Endodermal cell (in vitro differentiated cells): ENCODE measurements around the gene LENEP. TPM values are rescaled to one million over a fixed set of nuclear protein-coding genes. Genes with fewer than 3 reads are reported as not detected.

Source experiments
- DNase-seq: peaks from one replicate; pipeline ENCODE4 v3.0.0-alpha.2; 2017
- H3K27ac ChIP-seq: 2 replicates; pipeline ENCODE4 v1.5.1; 2013; ENCODE audit warnings: mild to moderate bottlenecking, low read depth, low read length, moderate library complexity
- H3K27me3 ChIP-seq: 2 replicates; pipeline ENCODE4 v1.6.1; 2013; ENCODE audit warnings: mild to moderate bottlenecking, low read length, moderate library complexity; ENCODE audit not compliant: insufficient read depth, control insufficient read depth, poor library complexity, severe bottlenecking
- H3K36me3 ChIP-seq: 2 replicates; pipeline ENCODE4 v1.7.0; 2013; ENCODE audit warnings: mild to moderate bottlenecking, low read length, moderate library complexity; ENCODE audit not compliant: control insufficient read depth, insufficient read depth
- H3K4me1 ChIP-seq: one replicate; pipeline ENCODE4 v1.7.0; 2013; ENCODE audit warnings: low read length; ENCODE audit not compliant: control insufficient read depth, insufficient read depth
- H3K4me3 ChIP-seq: 2 replicates; pipeline ENCODE4 v1.5.1; 2013; ENCODE audit warnings: mild to moderate bottlenecking, low read length, moderate library complexity
- H3K9ac ChIP-seq: 2 replicates; pipeline ENCODE4 v1.6.1; 2013; ENCODE audit warnings: mild to moderate bottlenecking, low read length, moderate library complexity; ENCODE audit not compliant: poor library complexity, severe bottlenecking; ENCODE audit errors: extremely low read depth
- H3K9me3 ChIP-seq: 2 replicates; pipeline ENCODE4 v1.6.1; 2013; ENCODE audit warnings: mild to moderate bottlenecking, low read length, moderate library complexity; ENCODE audit not compliant: control insufficient read depth
- H3K27ac Mint-ChIP-seq: 2 replicates; pipeline ENCODE4 v1.8.0; 2020; ENCODE audit warnings: mixed read lengths
- H3K27me3 Mint-ChIP-seq: 2 replicates; pipeline ENCODE4 v1.8.0; 2021; ENCODE audit warnings: mild to moderate bottlenecking, mixed read lengths; ENCODE audit not compliant: insufficient read depth
- H3K36me3 Mint-ChIP-seq: 2 replicates; pipeline ENCODE4 v1.8.0; 2020; ENCODE audit warnings: low read depth, mixed read lengths
- H3K4me1 Mint-ChIP-seq: 2 replicates; pipeline ENCODE4 v1.8.0; 2020; ENCODE audit warnings: mixed read lengths
- H3K4me3 Mint-ChIP-seq: 2 replicates; pipeline ENCODE4 v1.8.0; 2020; ENCODE audit warnings: mild to moderate bottlenecking, moderate library complexity, mixed read lengths
- H3K9me3 Mint-ChIP-seq: 2 replicates; pipeline ENCODE4 v1.8.0; 2020; ENCODE audit warnings: mild to moderate bottlenecking, mixed read lengths
- WGBS, 2 experiments: methylation state at CpG; one replicate each; pipeline versions ENCODE4 v1.1.5 to v1.1.7; 2013; ENCODE audit warnings: missing lambda C conversion rate in 2 of 2, mixed read lengths in 1 of 2; ENCODE audit not compliant: insufficient coverage in 1 of 2, insufficient read length in 1 of 2; 5-methylcytosine and 5-hydroxymethylcytosine counted together
- total RNA-seq, 2 donors: library from RNA; stranded (reverse); fragmentation: NEBNext Ultra II Directional in 1 of 2; extraction: Animal tissue kit (Norgen Biotek cat#: 25700) in 1 of 2; gene quantifications; 2 replicates in 1 of 2; 3 replicates in 1 of 2; pipeline ENCODE4 v1.2.1, GENCODE V29; 2021
- TF ChIP-seq, protein P1 (sequence below): fragments of 200-600 bp; sonication (generic); conservative IDR thresholded peaks from 2 replicates; pipeline ENCODE4 v1.5.0; 2021; ENCODE audit warnings: antibody characterized with exemption, mild to moderate bottlenecking

LENEP gene
- total RNA-seq, 2 donors from 2014 or later: 2.0 TPM; not detected in 1

- no peaks in the 10 kb centered on the region for H3K9me3 ChIP-seq
- H3K9ac ChIP-seq: no peak overlapping the region
- H3K27me3 Mint-ChIP-seq: no peaks in the 10 kb centered on the region
- no peak overlapping the region for H3K27ac ChIP-seq
- WGBS, 2 experiments: no CpG with 5 or more reads among the region's 3 CpGs
- no peak overlapping the region for H3K27ac Mint-ChIP-seq
- no peak overlapping the region for H3K4me3 ChIP-seq
- H3K9me3 Mint-ChIP-seq: no peaks in the 10 kb centered on the region
- H3K4me3 Mint-ChIP-seq: no peak overlapping the region
- H3K4me1 ChIP-seq: peaks cover 3% of the 10 kb centered on the region
- peaks cover 32% of the 10 kb centered on the region for H3K36me3 ChIP-seq
- H3K27me3 ChIP-seq: no peaks in the 10 kb centered on the region
- H3K4me1 Mint-ChIP-seq: peaks cover 3% of the 10 kb centered on the region
- H3K36me3 Mint-ChIP-seq: peaks cover 32% of the 10 kb centered on the region
- TF ChIP-seq, protein P1, sequence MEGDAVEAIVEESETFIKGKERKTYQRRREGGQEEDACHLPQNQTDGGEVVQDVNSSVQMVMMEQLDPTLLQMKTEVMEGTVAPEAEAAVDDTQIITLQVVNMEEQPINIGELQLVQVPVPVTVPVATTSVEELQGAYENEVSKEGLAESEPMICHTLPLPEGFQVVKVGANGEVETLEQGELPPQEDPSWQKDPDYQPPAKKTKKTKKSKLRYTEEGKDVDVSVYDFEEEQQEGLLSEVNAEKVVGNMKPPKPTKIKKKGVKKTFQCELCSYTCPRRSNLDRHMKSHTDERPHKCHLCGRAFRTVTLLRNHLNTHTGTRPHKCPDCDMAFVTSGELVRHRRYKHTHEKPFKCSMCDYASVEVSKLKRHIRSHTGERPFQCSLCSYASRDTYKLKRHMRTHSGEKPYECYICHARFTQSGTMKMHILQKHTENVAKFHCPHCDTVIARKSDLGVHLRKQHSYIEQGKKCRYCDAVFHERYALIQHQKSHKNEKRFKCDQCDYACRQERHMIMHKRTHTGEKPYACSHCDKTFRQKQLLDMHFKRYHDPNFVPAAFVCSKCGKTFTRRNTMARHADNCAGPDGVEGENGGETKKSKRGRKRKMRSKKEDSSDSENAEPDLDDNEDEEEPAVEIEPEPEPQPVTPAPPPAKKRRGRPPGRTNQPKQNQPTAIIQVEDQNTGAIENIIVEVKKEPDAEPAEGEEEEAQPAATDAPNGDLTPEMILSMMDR: no peak
- no peak for DNase-seq
Measured at GRCh38 chr1:154978360-154978759, 15.0 kb upstream of the LENEP start.

GRCh38 chr1:154982341-154982740, 11.0 kb upstream of the LENEP start:
- peak overlapping the region; percentile 28 for H3K9ac ChIP-seq
- WGBS, 2 experiments: 41 to 58% methylated on average over 4 to 6 of the region's 6 CpGs

DNA sequence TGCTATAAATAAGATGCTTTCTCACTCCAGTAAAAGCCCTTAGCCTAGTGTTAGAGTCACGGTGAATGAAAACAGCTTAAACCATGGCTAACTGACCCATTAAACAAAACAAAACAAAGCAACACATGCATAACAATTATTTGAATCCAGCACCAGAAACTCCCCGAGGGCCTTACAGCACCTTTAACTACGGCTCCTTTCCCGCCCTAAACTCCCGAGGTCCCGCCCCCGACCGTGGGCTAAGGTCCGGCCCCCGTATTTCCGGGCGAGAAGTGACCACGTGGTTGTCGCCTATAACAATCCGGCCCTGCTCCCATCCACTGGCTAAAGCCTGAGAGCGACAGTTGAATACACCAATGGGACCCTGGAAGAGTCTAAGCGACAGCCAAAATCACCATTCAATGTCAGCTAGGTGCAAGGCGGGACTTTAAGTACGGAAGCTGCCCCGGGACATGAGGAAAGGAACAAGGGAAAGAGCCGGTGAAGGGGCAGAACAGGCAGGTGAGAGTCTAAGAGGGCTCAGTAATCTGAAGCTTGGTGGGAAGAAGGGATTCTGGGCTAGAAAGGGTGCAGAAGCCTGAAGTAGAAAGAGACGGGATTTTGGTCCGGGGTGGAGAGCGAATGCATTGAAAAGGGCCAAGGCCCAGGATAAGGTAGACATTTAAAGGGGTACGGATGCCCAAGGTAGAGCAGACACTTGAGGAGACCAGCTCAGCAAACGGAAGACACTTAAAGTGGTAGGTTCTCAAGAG, 10.3 kb upstream of the LENEP start, which contains the start of gene FLAD1:
TSS of gene FLAD1 (plus strand) at position 448 of the 752 bp plus-strand sequence. CDS start 351 bp downstream, outside the sequence.
- Histone ChIP-seq H3K27ac (peak within 1 kb of the TSS; percentile 50), H3K4me1 (no peaks in the 10 kb centered on the region), H3K27me3 (no peaks in the 10 kb centered on the region), H3K36me3 (peaks cover 43% of the 10 kb centered on the region), H3K9me3 (no peaks in the 10 kb centered on the region), H3K4me3 (peak within 1 kb of the TSS; percentile 94), H3K9ac (peak within 1 kb of the TSS; percentile 80)
- TF ChIP-seq, protein P1: no peak
- peaks cover 45% of the 10 kb centered on the region for H3K36me3 Mint-ChIP-seq
- DNase-seq: peak; percentile 99
- H3K9me3 Mint-ChIP-seq: no peaks in the 10 kb centered on the region
- H3K27me3 Mint-ChIP-seq: no peaks in the 10 kb centered on the region
- no peak within 1 kb of the TSS for H3K4me3 Mint-ChIP-seq
- peaks cover 4% of the 10 kb centered on the region for H3K4me1 Mint-ChIP-seq
- H3K27ac Mint-ChIP-seq: no peak within 1 kb of the TSS
- 0 to 3% methylated on average over 13 to 26 of the region's 26 CpGs for WGBS, 2 experiments

More at GRCh38 chr1:154982341-154982740, 11.0 kb upstream of the LENEP start:
- Histone ChIP-seq H3K36me3 (peaks cover 43% of the 10 kb centered on the region), H3K27me3 (no peaks in the 10 kb centered on the region), H3K4me1 (peaks cover 2% of the 10 kb centered on the region), H3K27ac (peak overlapping the region; percentile 1), H3K9me3 (no peaks in the 10 kb centered on the region), H3K4me3 (peak overlapping the region; percentile 94)
- TF ChIP-seq, protein P1: no peak
- Mint-ChIP-seq H3K36me3 (peaks cover 41% of the 10 kb centered on the region), H3K27ac (no peak overlapping the region), H3K27me3 (no peaks in the 10 kb centered on the region), H3K9me3 (no peaks in the 10 kb centered on the region), H3K4me1 (peaks cover 6% of the 10 kb centered on the region), H3K4me3 (no peak overlapping the region)
- no peak for DNase-seq
